ENCODE measurements around the gene FARS2.

Gene FARS2

GRCh38 chr6:5394280-5394679, 133.0 kb downstream of the FARS2 start:
- Histone ChIP-seq H3K9me3 (ENCODE audit: control insufficient read depth, low read length) (no peaks in the 10 kb centered on the region), H3K4me3 (ENCODE audit: extremely low read depth, insufficient read depth, low read length, poor library complexity, severe bottlenecking) (no peak overlapping the region), H3K27ac (ENCODE audit: low read depth, low read length, severe bottlenecking) (no peak overlapping the region), H3K4me1 (ENCODE audit: control insufficient read depth, insufficient read depth, low read length, poor library complexity, severe bottlenecking) (no peaks in the 10 kb centered on the region), H3K36me3 (ENCODE audit: control insufficient read depth, insufficient read depth, low read length) (no peaks in the 10 kb centered on the region)
- 44 to 100% methylated on average over 1 to 2 of the region's 4 CpGs for WGBS, 2 experiments (ENCODE audit: insufficient coverage in 2 of 2)

- Histone ChIP-seq H3K27ac (ENCODE audit: low read depth, low read length, severe bottlenecking) (no peak overlapping the region), H3K36me3 (ENCODE audit: control insufficient read depth, insufficient read depth, low read length) (no peaks in the 10 kb centered on the region), H3K4me1 (ENCODE audit: control insufficient read depth, insufficient read depth, low read length, poor library complexity, severe bottlenecking) (no peaks in the 10 kb centered on the region), H3K4me3 (ENCODE audit: extremely low read depth, insufficient read depth, low read length, poor library complexity, severe bottlenecking) (no peak overlapping the region), H3K9me3 (ENCODE audit: control insufficient read depth, low read length) (no peaks in the 10 kb centered on the region)
These were observed 134.4 kb downstream of the FARS2 start for GRCh38 chr6:5395719-5396118.

GRCh38 chr6:5398530-5398929, 137.2 kb downstream of the FARS2 start:
- no peak overlapping the region for H3K27ac ChIP-seq (ENCODE audit: low read depth, low read length, severe bottlenecking)
- no CpG with 5 or more reads among the region's 1 CpG for WGBS, 2 experiments (ENCODE audit: insufficient coverage in 2 of 2)
- no peaks in the 10 kb centered on the region for H3K4me1 ChIP-seq (ENCODE audit: control insufficient read depth, insufficient read depth, low read length, poor library complexity, severe bottlenecking)
- H3K36me3 ChIP-seq (ENCODE audit: control insufficient read depth, insufficient read depth, low read length): no peaks in the 10 kb centered on the region
- H3K4me3 ChIP-seq (ENCODE audit: extremely low read depth, insufficient read depth, low read length, poor library complexity, severe bottlenecking): no peak overlapping the region
- no peaks in the 10 kb centered on the region for H3K9me3 ChIP-seq (ENCODE audit: control insufficient read depth, low read length)

GRCh38 chr6:5399391-5399790, 138.1 kb downstream of the FARS2 start:
- WGBS, 2 experiments (ENCODE audit: insufficient coverage in 2 of 2): no CpG with 5 or more reads among the region's 2 CpGs
- no peak overlapping the region for H3K27ac ChIP-seq (ENCODE audit: low read depth, low read length, severe bottlenecking)
- no peaks in the 10 kb centered on the region for H3K4me1 ChIP-seq (ENCODE audit: control insufficient read depth, insufficient read depth, low read length, poor library complexity, severe bottlenecking)
- H3K36me3 ChIP-seq (ENCODE audit: control insufficient read depth, insufficient read depth, low read length): no peaks in the 10 kb centered on the region
- no peak overlapping the region for H3K4me3 ChIP-seq (ENCODE audit: extremely low read depth, insufficient read depth, low read length, poor library complexity, severe bottlenecking)
- no peaks in the 10 kb centered on the region for H3K9me3 ChIP-seq (ENCODE audit: control insufficient read depth, low read length)

GRCh38 chr6:5401845-5402738, 140.8 kb downstream of the FARS2 start:
- Histone ChIP-seq H3K36me3 (ENCODE audit: control insufficient read depth, insufficient read depth, low read length) (no peaks in the 10 kb centered on the region), H3K9me3 (ENCODE audit: control insufficient read depth, low read length) (no peaks in the 10 kb centered on the region), H3K27ac (ENCODE audit: low read depth, low read length, severe bottlenecking) (no peak overlapping the region), H3K4me3 (ENCODE audit: extremely low read depth, insufficient read depth, low read length, poor library complexity, severe bottlenecking) (no peak overlapping the region), H3K4me1 (ENCODE audit: control insufficient read depth, insufficient read depth, low read length, poor library complexity, severe bottlenecking) (no peaks in the 10 kb centered on the region)
- WGBS, 2 experiments (ENCODE audit: insufficient coverage in 2 of 2): 80% methylated on average over 1 of the region's 4 CpGs; no CpG with 5 or more reads in 1 of the 2 experiments

- H3K4me3 ChIP-seq (ENCODE audit: extremely low read depth, insufficient read depth, low read length, poor library complexity, severe bottlenecking): no peak overlapping the region
- no peaks in the 10 kb centered on the region for H3K9me3 ChIP-seq (ENCODE audit: control insufficient read depth, low read length)
- WGBS, 2 experiments (ENCODE audit: insufficient coverage in 2 of 2): 76 to 84% methylated on average over 3 of the region's 3 CpGs
- peaks cover 2% of the 10 kb centered on the region for H3K36me3 ChIP-seq (ENCODE audit: control insufficient read depth, insufficient read depth, low read length)
- H3K27ac ChIP-seq (ENCODE audit: low read depth, low read length, severe bottlenecking): no peak overlapping the region
- H3K4me1 ChIP-seq (ENCODE audit: control insufficient read depth, insufficient read depth, low read length, poor library complexity, severe bottlenecking): no peaks in the 10 kb centered on the region
These were observed 141.8 kb downstream of the FARS2 start for GRCh38 chr6:5403076-5403475.

- Histone ChIP-seq H3K36me3 (ENCODE audit: control insufficient read depth, insufficient read depth, low read length) (peaks cover 3% of the 10 kb centered on the region), H3K4me1 (ENCODE audit: control insufficient read depth, insufficient read depth, low read length, poor library complexity, severe bottlenecking) (no peaks in the 10 kb centered on the region), H3K9me3 (ENCODE audit: control insufficient read depth, low read length) (no peaks in the 10 kb centered on the region), H3K4me3 (ENCODE audit: extremely low read depth, insufficient read depth, low read length, poor library complexity, severe bottlenecking) (no peak overlapping the region), H3K27ac (ENCODE audit: low read depth, low read length, severe bottlenecking) (no peak overlapping the region)
These were observed 142.3 kb downstream of the FARS2 start for GRCh38 chr6:5403609-5404008.

GRCh38 chr6:5405976-5406375, 144.7 kb downstream of the FARS2 start:
- Histone ChIP-seq H3K27ac (ENCODE audit: low read depth, low read length, severe bottlenecking) (no peak overlapping the region), H3K4me3 (ENCODE audit: extremely low read depth, insufficient read depth, low read length, poor library complexity, severe bottlenecking) (no peak overlapping the region), H3K9me3 (ENCODE audit: control insufficient read depth, low read length) (no peaks in the 10 kb centered on the region), H3K36me3 (ENCODE audit: control insufficient read depth, insufficient read depth, low read length) (peaks cover 3% of the 10 kb centered on the region), H3K4me1 (ENCODE audit: control insufficient read depth, insufficient read depth, low read length, poor library complexity, severe bottlenecking) (no peaks in the 10 kb centered on the region)
- WGBS, 2 experiments (ENCODE audit: insufficient coverage in 2 of 2): 90 to 100% methylated on average over 3 of the region's 4 CpGs

- no peak overlapping the region for H3K27ac ChIP-seq (ENCODE audit: low read depth, low read length, severe bottlenecking)
- H3K9me3 ChIP-seq (ENCODE audit: control insufficient read depth, low read length): no peaks in the 10 kb centered on the region
- no peaks in the 10 kb centered on the region for H3K4me1 ChIP-seq (ENCODE audit: control insufficient read depth, insufficient read depth, low read length, poor library complexity, severe bottlenecking)
- no peak overlapping the region for H3K4me3 ChIP-seq (ENCODE audit: extremely low read depth, insufficient read depth, low read length, poor library complexity, severe bottlenecking)
- peaks cover 3% of the 10 kb centered on the region for H3K36me3 ChIP-seq (ENCODE audit: control insufficient read depth, insufficient read depth, low read length)
These were observed 150.1 kb downstream of the FARS2 start for GRCh38 chr6:5411414-5411813.

GRCh38 chr6:5412017-5412416, 150.7 kb downstream of the FARS2 start:
- Histone ChIP-seq H3K27ac (ENCODE audit: low read depth, low read length, severe bottlenecking) (no peak overlapping the region), H3K4me1 (ENCODE audit: control insufficient read depth, insufficient read depth, low read length, poor library complexity, severe bottlenecking) (no peaks in the 10 kb centered on the region), H3K36me3 (ENCODE audit: control insufficient read depth, insufficient read depth, low read length) (peaks cover 3% of the 10 kb centered on the region), H3K4me3 (ENCODE audit: extremely low read depth, insufficient read depth, low read length, poor library complexity, severe bottlenecking) (no peak overlapping the region), H3K9me3 (ENCODE audit: control insufficient read depth, low read length) (no peaks in the 10 kb centered on the region)
- 24 to 38% methylated on average over 4 to 5 of the region's 5 CpGs for WGBS, 2 experiments (ENCODE audit: insufficient coverage in 2 of 2)

GRCh38 chr6:5412663-5413062, 151.3 kb downstream of the FARS2 start:
- 93 to 100% methylated on average over 3 to 5 of the region's 7 CpGs for WGBS, 2 experiments (ENCODE audit: insufficient coverage in 2 of 2)

More at GRCh38 chr6:5412663-5413062, 151.3 kb downstream of the FARS2 start:
- no peak overlapping the region for H3K4me3 ChIP-seq (ENCODE audit: extremely low read depth, insufficient read depth, low read length, poor library complexity, severe bottlenecking)
- no peaks in the 10 kb centered on the region for H3K4me1 ChIP-seq (ENCODE audit: control insufficient read depth, insufficient read depth, low read length, poor library complexity, severe bottlenecking)
- H3K27ac ChIP-seq (ENCODE audit: low read depth, low read length, severe bottlenecking): no peak overlapping the region
- peaks cover 3% of the 10 kb centered on the region for H3K36me3 ChIP-seq (ENCODE audit: control insufficient read depth, insufficient read depth, low read length)
- H3K9me3 ChIP-seq (ENCODE audit: control insufficient read depth, low read length): no peaks in the 10 kb centered on the region

All from mesodermal cell (in vitro differentiated cells).